ENCODE results near the gene SLC24A1.

The SLC24A1 gene

DNA sequence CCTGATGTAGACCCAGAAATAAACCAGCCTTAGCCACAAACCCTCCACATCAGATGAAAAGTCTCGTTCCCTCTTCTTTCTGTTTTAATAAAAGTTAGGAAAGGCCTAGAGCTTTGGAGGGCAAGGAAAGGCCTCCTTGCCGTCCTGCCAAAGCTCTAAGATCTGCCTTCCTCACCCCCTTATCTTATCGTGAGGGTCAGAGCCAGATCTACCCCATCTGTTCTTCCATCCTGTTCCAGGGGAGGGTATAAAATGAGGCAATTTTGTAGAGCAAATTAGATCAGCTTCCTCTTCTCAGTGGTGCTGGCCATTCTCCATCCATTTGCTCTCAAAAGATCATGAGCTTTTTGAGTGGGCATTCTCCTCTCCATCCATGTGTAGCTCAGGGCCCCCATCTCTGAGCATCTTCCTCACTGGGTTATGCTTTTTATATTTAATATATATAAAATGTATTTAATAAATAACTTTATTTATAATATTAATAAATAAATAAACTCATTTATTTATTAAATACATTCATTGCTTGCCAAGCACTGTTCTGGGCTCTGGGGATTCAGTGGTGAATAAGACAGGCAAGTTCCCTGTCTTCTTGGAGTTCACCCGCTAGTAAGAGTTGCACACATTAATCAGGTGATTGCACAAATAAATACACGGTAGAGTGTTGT is 2.0 kb upstream of the SLC24A1 start:
- no peak for DNase-seq

DNA sequence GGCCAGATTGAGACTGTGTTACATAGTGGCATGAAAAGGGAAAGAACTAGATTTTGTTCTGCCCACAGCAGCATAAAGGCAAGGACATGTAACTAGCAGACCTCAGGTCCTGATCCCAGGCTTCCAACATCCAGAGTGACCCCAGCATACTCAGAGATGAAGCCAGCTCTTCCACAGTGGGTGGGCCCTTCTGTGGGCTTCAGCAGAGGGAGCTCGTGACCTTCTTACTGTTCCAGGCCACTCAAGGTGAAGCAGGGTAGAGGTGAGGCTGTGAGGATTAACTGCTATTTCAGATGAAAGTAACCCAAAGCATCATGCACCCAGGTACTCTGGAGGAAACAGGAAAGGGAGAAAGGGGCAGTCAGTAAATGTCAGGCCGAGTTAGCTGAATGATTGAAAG is 905 bp upstream of the SLC24A1 start:
- DNase-seq: no peak

DNA sequence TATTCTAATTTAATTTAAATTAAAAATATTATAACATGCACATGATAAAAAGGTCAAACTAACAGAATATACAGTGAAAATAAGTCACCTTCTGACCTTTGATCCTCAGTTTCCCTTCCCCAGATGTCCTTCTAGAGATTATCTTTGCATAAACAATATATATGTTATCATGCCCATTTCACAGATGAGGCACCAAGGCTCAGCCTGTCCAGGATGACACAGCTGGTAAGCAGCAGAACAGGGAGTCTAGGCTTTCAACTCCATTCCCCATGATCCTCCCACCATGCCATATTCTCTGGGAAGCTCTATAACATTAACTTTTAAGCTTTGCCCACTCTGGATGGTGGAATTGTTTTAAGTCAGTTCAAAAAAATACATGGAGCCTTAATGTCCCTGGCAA is 1.4 kb downstream of the SLC24A1 start:
- no peak for DNase-seq

DNA sequence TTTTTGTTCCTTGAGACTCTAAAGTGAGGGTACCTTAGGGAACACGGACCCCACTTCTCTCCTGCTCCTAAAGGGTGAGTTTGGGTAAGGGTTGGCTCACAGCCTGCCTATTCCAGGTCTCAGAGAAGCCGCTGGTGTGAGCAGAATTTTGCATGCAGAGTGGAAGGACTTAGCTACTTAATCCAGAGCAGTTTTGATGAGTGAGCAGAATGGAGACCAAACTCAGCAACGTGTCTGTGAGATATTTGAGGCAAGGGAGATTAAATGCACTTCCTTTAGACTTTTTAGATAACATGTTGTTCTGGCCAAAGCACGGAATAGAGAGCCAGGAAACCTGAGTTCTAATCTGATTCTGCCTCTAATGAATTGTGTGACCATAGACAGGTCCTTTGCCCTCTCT is 5.1 kb downstream of the SLC24A1 start:
- no peak for DNase-seq

DNA sequence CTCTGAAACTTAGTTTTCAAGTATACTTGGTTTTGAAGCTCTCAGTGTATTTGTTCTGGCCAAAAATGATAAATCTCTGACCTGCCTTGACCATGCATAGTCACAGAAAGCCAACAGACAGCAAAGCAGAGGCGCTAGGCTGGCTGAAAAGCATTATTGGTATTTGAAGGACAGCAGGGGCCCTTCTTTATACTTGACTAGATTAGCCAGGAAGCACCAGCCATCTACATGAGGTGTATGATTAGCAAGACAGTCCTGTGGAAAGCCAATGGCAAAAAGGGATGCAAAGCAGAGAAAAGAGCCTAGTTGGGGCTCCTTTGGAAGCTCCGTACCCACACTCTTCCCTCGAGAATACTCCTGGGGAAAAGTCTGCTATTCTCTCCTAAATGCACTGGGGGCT is 7.8 kb downstream of the SLC24A1 start:
- peak in 1 of 2 experiments; percentile 4 for DNase-seq

DNA sequence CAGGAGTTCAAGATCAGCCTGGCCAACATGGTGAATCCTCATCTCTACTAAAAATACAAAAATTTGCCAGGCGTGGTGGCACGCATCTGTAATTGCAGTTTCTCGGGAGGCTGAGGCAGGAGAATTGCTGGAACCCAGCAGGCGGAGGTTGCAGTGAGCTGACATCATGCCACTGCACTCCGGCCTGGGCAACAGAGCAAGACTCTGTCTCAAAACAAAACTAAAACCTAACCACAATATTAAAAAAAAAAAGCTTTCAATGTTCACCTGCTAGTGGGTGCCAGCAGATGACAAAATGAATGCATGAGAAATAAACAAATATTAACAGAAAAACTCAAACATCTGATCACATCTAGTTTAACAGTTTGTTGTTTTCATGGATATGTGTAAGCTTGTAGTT is 9.0 kb downstream of the SLC24A1 start:
- no peak for DNase-seq

DNA sequence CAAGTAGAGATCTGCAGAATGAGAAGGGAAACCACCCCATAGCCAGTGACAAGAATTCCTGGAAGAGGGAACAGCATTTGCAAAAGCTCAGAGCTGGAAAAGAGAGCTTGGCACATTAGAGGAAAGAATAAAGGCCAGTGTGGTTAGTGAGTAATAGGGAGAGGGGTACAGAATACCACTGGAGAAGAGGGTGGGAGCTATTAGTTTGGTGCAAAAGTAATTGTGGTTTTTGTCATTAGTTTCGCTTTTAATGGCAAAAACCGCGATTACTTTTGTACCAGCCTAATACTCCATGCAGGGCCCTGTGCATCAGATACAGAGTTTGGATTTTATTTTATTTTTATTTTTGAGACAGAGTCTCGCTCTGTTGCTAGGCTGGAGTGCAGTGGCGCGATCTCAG is 9.8 kb downstream of the SLC24A1 start:
- DNase-seq: no peak

DNA sequence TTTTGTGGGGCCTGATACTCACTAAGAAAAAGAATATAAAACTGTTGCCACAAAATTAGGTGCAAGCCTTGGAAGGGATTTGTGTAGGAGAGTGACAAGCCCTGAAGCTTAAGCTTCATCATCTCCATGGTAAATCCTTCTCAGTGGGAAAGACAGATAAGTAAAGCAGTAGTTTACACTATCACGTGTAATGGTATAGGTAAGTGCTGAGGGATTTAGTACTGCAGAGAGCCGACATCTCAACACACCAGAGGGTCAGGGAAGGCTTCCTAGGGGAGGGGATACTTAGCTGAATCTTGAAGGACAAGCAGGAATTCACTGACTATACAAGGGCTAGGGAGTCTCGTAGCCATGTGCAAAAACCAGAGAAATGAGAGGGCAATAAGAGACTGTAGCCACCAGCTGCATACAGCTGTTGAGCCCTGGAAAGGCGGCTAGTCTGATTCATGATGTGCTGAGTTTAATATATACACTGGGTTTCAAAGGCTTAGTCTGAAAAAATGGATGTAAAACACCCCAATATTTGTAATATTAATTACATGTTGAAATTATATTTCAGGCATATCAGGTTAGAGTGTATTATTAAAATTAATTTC is 11.1 kb downstream of the SLC24A1 start:
- DNase-seq: no peak

DNA sequence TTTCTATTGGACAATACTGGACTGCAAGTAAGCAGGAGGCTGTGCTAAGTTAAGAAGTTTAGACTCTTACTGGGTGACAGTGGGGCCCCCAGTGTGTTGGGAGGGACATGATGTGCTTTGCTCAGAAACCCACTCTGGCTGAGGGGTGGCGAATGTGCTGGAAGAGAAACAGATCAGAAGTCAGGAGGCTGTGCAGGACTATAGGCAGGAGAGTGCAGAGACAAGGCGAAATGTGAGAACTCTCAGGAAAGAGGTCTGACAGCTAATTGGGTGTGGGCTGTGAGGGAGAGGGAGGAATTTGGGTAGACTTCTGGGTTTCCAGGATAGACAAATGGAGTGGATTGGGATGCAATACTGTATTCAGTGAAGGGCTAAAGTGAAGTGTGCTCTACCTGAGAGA is 12.0 kb downstream of the SLC24A1 start:
- DNase-seq: no peak

DNA sequence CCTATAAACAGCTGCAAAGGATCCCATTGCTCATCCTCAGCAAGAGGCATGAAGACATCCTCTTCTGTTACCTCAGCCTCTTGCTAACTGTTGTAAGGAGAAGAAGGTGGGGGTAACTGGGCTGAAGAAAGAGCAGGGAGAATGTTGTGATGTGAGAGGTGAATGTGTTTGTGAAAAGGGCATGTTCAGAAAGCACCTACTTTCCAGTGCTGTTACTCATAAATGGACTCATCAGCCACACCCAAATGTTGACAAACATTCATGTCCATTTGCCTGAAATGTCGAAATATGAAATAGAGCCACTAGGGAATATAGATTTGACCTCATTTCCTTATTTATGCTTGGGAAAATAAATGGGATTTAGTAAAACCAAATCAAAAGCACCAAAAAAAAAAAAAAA is 12.6 kb downstream of the SLC24A1 start:
- no peak for DNase-seq

DNA sequence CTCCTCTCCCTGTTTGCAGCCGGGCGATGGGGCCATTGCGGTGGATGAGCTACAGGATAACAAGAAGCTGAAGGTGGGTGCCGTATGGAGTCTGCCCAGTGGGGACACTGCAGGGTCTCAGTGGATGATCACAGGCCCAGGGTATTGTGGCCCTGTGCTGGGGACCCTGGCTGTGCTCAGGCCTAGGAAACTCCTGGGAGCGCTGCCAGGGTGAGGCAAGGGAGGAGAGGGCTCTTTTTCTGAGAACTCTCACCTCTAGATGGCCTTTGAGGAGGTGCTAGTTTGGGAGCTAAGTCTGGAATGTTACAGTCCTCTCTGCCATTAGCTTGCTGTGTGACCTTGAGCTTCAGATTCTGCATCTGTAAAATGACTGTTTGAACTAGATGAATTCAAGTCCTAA is 16.4 kb downstream of the SLC24A1 start:
- DNase-seq: no peak

DNA sequence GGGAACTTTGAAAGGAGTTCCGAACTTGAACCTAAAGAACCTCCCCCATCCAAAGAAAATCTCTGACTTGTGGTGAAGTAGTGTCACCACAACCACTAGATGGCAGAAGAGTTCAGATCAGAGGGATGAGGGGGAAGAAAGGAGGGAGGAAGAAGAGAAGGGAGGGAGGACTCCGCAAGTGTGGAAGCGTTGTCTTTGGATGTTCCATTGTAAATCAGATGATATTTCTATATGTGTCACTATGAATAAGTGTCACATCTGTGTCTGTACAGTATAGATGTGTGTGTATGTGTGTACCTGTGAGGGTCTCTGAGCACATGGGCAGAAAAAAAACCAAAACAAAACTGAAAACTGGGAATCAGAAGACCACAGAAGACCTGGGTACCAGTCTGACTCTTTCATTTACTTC is 16.9 kb downstream of the SLC24A1 start:
- DNase-seq: no peak

DNA sequence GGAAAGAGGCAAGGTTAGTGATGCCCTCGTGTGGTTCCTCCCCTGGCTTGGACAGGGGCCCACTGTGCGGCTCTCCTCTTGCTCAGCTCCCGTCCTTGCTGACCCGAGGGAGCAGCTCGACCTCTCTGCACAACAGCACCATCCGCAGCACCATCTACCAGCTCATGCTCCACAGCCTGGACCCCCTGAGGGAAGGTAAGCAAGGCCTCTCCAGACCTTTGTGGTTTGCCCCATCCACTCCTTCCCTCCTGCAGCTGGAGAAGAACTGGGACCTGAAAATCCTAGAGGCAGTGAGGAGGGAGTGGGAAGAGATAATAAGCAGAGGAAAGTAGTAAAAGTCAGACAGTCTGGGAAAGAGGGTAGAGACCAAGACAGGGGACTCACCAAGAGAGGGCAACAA is 17.8 kb downstream of the SLC24A1 start:
- DNase-seq: no peak

DNA sequence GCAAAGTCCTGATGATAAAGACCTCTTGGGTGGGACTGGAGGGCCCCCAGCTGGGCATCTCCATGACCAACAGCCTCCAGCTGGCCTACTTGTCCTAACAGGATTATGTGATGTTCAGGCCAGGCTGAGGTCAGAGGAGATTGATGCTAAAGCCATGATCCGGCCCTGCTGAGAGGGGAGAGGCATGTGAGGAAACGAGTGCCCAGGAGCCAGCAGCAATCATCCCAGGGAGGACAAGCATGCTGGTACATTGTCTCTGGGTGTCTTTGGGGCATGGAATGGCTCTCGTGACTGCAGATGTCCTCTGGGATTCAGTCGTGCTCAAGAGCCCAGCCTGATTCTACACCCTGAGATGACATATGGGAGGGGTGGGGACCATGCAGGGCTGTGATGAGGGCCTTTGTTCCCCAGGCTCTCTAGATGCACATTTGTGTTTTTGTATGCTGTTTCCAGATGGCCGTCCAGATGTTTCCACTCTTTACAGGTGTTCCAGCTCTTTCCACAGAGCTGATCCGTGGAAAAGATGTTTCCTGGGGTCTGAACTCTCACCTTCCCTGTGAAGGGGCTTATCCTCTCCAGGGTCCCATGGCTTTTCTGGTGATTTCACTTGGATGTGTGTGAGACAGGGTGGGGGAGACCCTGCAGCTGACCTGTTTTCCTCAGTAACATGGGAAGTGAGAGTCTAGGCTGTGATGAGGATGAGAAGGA is 20.2 kb downstream of the SLC24A1 start:
- no peak for DNase-seq

DNA sequence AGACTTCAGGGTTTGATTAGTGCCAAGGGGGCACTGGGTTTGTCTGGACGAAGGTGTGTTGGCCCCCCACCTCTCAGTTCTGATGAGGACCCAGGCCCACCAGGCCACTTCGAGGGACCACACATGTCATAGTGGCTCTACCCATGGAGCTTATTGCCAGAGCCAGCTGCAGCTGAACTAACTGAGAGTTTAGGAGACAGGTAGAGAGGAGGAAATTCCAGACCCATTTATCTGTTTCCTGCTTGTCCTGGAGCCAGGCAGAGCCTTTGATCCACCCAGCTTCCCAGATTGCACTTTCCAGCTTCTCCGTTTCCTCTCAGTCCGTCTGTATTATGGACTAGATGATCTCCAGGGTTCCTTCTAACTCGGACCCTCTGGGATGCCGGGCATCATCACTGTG is 20.9 kb downstream of the SLC24A1 start:
- no peak for DNase-seq

DNA sequence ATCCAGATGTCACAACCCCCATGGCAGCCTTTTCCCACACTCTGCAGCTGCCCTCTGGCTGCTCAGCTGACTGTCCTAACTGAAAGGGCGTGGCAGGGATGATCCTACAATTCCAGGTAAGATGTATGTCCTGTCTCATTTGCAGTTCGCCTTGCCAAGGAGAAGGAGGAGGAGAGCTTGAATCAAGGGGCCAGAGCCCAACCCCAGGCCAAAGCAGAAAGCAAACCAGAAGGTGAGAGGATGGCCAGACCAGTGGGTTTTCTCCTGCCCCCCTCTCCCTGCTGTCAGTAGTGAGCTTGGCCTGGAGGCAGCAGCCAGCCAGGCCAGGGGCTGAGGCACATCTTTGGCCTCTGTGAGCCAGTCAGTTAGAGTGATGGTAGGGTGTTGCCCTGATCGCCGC is 22.5 kb downstream of the SLC24A1 start:
- no peak for DNase-seq

DNA sequence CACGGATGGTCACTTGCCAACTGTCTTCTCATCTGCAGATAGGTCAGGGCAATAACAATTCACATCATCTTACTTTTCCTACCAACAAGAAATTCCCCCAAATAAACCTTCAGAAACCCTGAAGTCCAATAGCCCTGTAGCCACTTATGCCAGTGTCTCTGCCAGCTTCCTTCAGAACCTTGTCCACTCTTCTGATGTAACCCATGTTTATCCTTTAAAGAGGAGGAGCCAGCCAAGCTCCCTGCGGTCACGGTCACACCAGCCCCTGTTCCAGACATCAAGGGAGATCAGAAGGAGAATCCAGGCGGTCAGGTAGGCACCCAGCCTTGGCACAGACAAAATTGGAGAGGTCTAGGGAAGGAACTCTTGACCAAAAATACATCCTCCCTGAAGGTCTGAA is 23.7 kb downstream of the SLC24A1 start:
- DNase-seq: no peak

DNA sequence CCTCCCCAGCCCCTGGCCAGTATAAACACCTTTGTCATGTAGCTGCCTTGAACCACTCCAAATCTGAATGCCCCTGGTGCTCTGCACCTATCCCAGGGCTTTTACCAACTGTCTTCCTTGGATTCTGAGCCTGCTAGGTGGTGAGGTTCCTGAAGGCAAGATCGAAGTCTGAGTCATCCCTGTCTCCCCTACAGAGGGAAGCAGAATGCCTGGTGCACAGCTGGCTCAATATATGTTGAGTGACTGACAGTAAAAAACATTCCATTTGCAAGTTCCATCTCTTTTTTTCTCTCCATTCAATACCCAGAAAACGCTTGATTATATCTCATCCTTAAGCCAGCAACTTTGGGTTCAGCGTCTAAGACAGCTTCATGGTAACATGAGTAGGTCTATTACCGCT is 24.7 kb downstream of the SLC24A1 start:
- DNase-seq: no peak

DNA sequence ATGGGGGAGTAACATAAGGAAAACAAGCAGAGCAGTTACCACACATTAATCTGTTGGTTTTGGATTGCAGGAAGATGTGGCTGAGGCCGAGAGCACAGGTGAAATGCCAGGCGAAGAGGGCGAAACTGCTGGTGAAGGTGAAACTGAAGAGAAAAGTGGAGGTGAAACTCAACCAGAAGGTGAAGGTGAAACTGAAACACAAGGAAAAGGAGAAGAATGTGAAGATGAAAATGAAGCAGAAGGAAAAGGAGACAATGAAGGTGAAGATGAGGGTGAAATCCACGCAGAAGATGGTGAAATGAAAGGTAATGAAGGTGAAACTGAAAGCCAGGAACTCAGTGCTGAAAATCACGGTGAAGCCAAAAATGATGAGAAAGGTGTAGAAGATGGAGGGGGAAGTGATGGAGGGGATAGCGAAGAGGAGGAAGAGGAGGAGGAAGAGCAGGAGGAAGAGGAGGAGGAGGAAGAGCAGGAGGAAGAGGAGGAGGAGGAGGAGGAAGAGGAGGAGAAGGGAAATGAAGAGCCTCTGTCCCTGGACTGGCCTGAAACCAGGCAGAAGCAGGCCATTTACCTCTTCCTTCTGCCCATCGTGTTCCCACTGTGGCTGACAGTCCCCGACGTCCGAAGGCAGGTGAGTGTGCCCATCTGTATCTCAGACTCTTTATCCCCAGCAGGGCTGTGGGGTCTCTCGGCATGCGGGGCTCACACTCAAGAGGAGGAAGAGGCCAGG is 28.7 kb downstream of the SLC24A1 start:
- DNase-seq: no peak

DNA sequence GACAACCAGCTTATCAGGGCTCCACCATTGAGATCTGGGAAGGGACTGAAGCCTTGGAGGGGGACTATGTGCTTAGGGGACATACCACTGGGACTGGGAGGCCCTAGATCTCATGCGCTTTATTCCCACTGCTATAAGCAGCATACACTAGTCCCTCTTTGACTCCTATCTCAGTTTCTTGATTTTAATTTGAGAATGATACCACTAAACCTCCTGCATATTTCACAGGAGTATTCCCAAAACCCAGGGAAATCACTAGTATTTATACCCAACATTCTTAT is 29.2 kb downstream of the SLC24A1 start:
- DNase-seq: no peak

DNA sequence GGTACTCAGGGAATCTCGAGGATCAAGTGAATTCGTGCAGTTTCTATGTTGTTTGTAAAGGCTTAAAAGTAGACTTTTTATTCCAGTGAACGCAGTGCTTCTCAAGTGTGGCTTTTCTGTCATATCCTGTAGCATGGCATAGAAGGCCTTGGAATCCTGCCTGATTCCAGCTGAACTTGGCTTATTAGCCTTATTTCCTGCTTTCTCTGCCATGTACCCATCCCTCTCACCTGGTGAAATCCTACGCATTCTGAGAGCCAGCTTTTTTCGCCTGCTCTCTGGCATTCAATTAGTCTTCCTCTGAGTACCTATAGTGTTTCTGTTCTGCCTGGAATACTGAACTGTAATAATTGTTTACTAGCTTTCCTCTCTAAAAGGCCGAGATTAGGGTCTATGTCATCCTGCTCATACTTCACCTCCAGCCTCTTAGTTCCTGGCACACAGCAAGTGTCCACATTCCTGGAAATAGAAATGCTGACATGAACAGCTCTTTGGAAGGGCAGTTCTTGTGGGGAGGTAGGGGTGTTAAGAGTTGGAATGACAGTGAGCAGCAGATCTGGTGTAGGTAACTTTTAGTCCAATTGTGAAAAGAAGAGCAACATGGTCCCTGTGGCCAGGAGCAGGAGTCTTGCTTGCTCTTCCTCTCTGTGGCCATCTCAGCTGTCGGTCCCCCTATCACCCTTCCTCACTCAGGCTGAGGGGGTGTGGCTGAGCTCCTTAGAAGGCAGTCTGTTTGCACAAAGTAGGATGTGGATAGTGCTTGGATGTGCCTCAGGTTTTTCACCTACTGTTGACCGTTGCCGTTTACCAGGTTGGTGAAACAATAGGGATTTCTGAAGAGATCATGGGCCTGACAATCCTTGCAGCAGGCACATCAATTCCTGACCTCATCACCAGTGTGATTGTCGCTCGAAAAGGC is 30.4 kb downstream of the SLC24A1 start:
- DNase-seq: no peak

DNA sequence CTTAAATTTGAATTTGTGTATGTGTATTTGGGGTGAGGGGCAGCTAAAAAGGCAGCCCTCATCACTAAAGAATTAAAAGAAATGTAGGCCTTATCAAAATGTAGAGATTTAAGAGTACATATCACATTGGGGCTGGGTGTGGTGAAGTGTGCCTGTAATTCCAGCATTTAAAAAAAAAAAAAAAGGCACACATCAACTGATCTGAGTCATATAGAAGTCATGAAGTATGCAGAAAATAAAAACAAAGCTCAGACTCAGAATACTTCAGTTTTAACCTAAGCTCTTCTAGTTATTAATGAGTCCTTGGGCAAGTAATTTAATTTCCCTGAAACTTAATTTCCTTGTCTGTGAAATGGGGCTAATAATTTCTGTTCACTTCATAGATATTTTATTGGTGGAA is 31.6 kb downstream of the SLC24A1 start:
- no peak for DNase-seq
